ENCODE results near the gene SOHLH1.

GRCh38 chr9:135716045-135716444 lies 16.8 kb upstream of the SOHLH1 start:
- TF ChIP-seq CTCF (IDR thresholded peaks at IDR 0.05; ENCODE audit: insufficient read depth, low read length, poor library complexity, severe bottlenecking) (no peak), EZH2phosphoT487 (conservative IDR thresholded peaks at IDR 0.05; ENCODE audit: low read length) (no peak)
